GM12864 (cell line): Measurements from ENCODE around the gene TJP3.

Experiments
- DNase-seq: peaks from one replicate; pipeline ENCODE4 v3.0.0-alpha.2; 2011; ENCODE audit warnings: low read depth
- H3K4me3 ChIP-seq: 2 replicates; pipeline ENCODE4 v1.5.1; 2011; ENCODE audit warnings: mild to moderate bottlenecking, low read depth, low read length, control low read depth
- CTCF ChIP-seq: IDR thresholded peaks from 2 replicates; pipeline ENCODE4 v1.5.1; 2011; ENCODE audit warnings: low read depth, mild to moderate bottlenecking, moderate library complexity, low read length, control low read depth, inconsistent platforms; ENCODE audit errors: missing control alignments

TJP3 gene

GRCh38 chr19:3673506-3674439, 34.4 kb upstream of the TJP3 start:
- TF ChIP-seq CTCF, result no peak
- H3K4me3 ChIP-seq, result no peak overlapping the region
- DNase-seq, result no peak

- DNase-seq, result no peak
- no peak for TF ChIP-seq CTCF
- no peak overlapping the region for H3K4me3 ChIP-seq
Observed at GRCh38 chr19:3674784-3675543, 33.2 kb upstream of the TJP3 start.

GRCh38 chr19:3678188-3678587, 30.0 kb upstream of the TJP3 start:
- no peak for DNase-seq
- no peak for TF ChIP-seq CTCF
- no peak overlapping the region for H3K4me3 ChIP-seq

- no peak overlapping the region for H3K4me3 ChIP-seq
- TF ChIP-seq CTCF, result no peak
- no peak for DNase-seq
Observed at GRCh38 chr19:3679138-3679537, 29.0 kb upstream of the TJP3 start.

- DNase-seq, result no peak
- TF ChIP-seq CTCF, result no peak
- H3K4me3 ChIP-seq, result no peak overlapping the region
Observed at GRCh38 chr19:3679581-3679980, 28.6 kb upstream of the TJP3 start.

GRCh38 chr19:3680939-3681338, 27.2 kb upstream of the TJP3 start:
- DNase-seq, result no peak
- no peak for TF ChIP-seq CTCF
- no peak overlapping the region for H3K4me3 ChIP-seq

GRCh38 chr19:3682286-3682685, 25.9 kb upstream of the TJP3 start:
- DNase-seq, result no peak
- H3K4me3 ChIP-seq, result no peak overlapping the region
- no peak for TF ChIP-seq CTCF
